Esophagus squamous epithelium (tissue), 4 donors: ENCODE data around the gene SLC25A34.

Source experiments
- CTCF ChIP-seq, 6 experiments: fragments of 450-650 bp in 4 of 6; fragments of 200-600 bp in 2 of 6; sonication (generic) in 2 of 6; IDR thresholded peaks; one replicate each; pipeline ENCODE4 v1.5.1; 2016 to 2019; ENCODE audit warnings: antibody characterized with exemption in 6 of 6, mild to moderate bottlenecking in 4 of 6, moderate library complexity in 4 of 6
- POLR2A ChIP-seq, 4 donors: fragments of 450-650 bp; IDR thresholded peaks; one replicate each; pipeline ENCODE4 v1.6.1; 2017; ENCODE audit warnings: antibody characterized with exemption in 4 of 4, mild to moderate bottlenecking in 4 of 4, moderate library complexity in 3 of 4

- TF ChIP-seq CTCF (IDR thresholded peaks at IDR 0.05) (no peak), POLR2A (IDR thresholded peaks at IDR 0.05) (no peak)
These were observed 49.6 kb downstream of the SLC25A34 start for GRCh38 chr1:15785683-15786082.
